GM12801 (cell line): ENCODE data around the gene TSHZ3.

Source experiments
- CTCF ChIP-seq: IDR thresholded peaks from one replicate; pipeline ENCODE4 v1.5.1; 2011; ENCODE audit warnings: control low read depth; ENCODE audit not compliant: insufficient read length; ENCODE audit errors: extremely low read depth

Gene TSHZ3

DNA sequence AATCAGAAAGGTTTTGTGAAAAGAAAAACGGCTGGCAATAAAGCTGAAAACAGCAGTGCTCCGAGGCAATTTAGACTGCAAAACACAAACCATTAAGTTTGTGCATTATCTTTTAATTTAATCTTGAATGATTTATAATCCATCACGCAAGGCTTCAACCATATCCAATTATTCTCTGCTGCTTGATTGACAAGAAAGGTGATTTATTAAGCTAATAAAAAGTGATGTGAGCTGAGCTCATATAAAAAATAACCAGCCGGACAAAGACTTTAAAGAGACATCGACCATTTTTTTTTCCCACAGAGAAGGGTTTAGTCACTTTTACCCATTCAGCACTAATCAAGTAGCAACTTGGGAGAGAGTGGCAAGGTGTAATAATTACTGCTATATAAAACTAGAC is 33.6 kb downstream of the TSHZ3 start:
- no peak for TF ChIP-seq CTCF

- no peak for TF ChIP-seq CTCF
Observed at GRCh38 chr19:31314849-31315629, 34.2 kb downstream of the TSHZ3 start.

- TF ChIP-seq CTCF, result no peak
Observed at GRCh38 chr19:31314156-31314555, 35.1 kb downstream of the TSHZ3 start.

- TF ChIP-seq CTCF, result no peak
Observed at GRCh38 chr19:31313291-31314030, 35.8 kb downstream of the TSHZ3 start.

DNA sequence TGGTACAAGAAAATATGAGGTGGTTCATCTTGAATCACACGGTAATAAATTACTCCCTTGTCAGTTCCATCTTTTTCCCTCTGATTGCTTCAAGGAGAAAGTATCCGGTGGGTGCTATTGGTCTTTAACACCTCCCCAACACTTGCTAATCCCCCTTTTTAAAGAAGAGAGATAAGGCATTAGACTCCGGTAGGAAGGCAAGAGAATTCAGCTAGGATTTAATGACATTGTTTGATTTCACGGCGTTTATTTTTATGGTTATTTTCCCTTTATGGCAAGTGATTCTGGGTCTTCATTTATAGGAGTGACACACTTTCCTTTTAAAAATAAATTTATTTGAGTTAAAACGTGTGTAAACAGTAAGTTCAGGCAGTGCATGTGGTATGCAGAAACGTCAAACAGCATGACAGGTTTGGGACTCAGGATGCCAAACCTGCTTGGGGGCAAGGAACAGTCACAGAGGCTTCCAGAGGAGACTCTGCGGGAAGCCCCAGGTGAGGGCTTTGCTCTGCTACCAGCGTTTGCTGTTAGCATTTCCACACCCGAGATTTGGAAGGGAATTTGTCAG is 36.5 kb downstream of the TSHZ3 start:
- no peak for TF ChIP-seq CTCF

GRCh38 chr19:31312009-31312676 is 37.1 kb downstream of the TSHZ3 start:
- no peak for TF ChIP-seq CTCF
